Stimulated activated CD4-positive, alpha-beta T cell treated with anti-CD3 and anti-CD28 coated beads, Interleukin-12 subunit alpha, Interleukin-12 subunit beta, amount 100 ng/mL, for 24 hours (primary cell): ENCODE data around the gene TTC8.
"Not testable (repeated sequence)": the region's sequence is repeated elsewhere in the genome, so short reads cannot be mapped to it uniquely, and the experiment has no call there.

Experiments
- DNase-seq, 2 experiments: peaks; one replicate each; pipeline ENCODE4 v3.0.0-alpha.2; 2020; ENCODE audit warnings: low read depth in 2 of 2

The TTC8 gene

DNA sequence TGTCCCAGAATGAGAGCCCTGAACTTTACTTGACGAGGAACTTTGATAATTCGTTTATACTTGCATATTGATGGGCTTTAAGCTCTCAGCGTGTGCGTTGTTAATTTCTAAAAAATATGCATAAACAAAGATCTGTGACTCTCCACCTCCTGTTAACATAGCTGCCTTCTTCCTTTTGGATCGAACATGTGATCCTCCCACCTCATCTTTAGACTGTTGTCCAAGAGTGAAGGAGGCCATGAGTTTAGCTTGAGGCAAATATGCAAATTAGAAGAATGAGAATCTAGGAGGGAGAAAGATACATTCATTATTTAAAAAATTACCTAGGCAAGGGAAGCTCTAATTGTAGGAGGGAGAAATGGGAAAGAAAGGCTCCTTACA lies 617 bp downstream of the TTC8 start:
- DNase-seq, result no peak

DNA sequence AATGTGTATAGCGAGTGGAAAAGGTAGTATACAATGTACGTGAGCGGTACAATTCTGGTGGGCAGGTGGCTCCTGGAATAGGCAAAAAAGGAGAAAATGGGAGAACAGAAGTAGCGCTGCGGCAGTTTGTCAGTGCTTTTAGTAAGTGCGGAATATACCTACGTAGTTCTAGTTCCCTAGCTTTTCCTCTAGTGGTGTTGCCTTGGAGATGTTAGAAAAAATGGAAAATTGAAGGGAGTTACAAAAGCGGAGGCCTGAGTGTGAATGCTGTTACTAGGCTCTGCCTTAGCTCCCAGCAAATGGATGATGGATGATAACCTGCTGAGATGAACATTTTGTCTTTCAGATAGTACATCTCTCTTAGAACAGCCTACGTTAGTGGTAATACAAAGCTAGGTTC lies 1.1 kb downstream of the TTC8 start:
- DNase-seq, result no peak

DNA sequence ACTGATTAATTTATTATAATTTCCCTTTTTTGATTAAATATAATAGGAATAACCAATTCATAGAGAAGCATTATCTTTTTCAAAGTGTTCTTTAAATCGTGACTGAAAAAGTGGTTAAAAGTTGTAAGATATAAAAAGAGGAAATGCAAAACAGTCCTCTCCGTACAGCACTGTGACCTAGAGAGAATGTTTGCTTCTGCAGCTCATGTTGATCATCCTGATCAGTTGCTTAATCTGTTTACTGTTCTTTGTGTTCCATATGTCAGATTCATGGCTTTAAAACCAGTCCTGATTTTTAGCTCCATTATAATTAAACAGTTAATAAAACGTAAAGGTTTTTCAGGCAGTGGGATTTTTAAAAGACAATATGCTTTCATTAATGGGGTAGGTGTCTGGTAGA lies 4.7 kb downstream of the TTC8 start:
- DNase-seq, result no peak

DNA sequence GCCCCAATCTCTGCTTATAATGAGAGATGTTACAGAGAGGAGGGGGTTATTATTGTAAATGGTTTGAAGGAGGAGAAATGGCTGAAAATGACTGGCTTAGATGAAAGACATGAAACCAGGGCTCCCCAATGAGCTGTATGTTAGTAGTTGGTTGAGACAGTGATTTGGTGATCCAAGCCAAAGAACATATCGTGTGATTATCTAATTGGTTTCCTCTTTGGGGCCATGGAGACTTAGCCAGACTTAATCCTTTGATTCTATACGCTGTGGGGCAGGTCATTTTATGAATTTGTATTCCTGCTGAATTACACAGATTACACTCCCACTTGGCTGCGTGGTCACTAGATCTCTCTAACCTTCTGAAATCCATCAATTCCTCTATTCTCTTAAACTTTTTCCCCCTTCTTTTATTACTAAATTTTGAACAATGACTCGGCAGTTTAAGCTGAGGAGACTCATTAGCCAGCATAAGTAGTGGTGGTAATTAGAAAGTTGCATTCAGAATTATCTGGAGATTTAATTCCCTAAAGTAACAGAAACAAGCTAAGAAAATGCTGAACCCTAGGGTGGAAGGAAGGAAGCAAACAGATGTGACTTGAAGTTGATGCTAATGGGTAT lies 5.3 kb downstream of the TTC8 start:
- DNase-seq, result no peak

DNA sequence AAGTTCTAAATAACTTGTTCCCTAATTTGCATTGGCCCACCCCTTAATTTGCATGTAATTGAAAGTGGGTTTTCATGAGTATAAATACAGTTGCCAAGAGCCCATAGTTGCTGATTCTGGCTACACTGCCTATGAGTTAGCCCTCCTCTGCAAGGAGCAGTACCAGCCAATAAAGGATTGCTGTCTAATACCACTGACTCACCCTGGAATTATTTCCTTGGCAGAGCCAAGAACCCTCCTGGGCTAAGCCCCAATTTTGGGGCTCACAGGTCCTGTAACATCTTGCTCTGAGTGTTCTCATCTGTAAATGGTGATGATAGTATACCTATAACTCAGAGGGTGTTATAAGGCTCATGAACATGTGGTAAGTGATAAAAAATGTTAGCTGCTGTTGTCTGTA lies 6.8 kb downstream of the TTC8 start:
- no peak for DNase-seq

DNA sequence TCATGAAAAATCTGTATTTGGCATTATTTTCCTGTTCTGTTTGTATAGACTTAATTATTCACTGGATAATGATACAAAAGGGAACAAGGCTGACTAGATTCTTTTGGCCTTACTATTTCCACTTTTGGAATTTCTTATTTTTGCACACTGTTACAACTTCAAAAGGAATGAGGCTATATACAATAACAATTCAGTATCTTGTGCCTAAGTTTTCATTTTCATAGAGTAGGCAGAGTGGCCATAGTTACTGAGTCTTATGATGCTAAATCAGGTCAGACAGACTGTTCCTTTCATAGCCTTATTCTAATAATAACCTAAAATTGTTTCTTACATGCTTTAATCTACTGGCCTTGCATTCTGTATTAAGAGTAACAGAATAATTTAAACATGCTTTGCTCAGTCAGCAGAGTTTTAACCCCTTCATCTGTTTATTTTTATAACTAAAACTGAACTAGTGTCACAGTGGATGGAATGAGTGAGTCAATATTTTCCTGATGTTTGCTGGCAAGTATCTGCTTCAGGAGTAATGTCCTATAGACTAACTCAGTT lies 10.5 kb downstream of the TTC8 start:
- no peak for DNase-seq

DNA sequence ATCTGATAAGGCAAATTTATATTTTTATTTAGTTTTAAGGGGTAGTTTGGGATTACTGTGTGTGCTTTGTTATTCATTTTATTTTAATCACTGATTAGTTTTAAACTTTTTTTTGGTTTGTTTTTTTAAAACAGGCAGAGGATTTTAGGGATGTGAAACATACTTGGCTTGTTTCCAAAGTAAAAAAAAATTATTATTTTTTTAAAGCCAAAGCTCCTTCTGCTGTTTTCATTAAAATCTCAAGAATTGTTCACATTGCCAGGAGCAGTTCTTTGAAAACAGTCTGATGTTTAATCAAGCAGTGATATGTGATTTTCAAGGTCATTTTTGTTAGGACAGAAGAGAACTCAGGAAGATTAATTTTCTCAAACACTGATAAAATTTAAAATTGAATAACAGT lies 11.2 kb downstream of the TTC8 start:
- DNase-seq, result no peak

DNA sequence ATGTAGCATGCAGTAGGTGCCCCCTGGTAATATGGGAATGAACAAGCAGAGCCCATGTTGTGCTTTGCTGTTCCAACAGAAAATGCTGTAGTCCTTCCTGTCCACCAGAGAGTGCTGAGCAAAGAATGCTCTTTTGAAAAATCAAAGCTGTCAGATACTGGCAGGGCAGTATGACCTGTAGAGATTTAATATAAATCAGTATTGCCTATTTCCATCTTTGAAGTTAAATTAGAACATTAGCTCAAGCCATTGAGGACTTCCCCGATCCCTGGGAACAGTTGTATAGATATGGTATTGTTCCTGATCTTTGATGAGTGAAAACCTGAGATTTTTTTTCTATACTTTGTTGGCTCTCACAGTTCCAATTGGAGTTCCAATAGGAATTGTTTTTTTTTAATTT lies 13.0 kb downstream of the TTC8 start:
- no peak for DNase-seq

DNA sequence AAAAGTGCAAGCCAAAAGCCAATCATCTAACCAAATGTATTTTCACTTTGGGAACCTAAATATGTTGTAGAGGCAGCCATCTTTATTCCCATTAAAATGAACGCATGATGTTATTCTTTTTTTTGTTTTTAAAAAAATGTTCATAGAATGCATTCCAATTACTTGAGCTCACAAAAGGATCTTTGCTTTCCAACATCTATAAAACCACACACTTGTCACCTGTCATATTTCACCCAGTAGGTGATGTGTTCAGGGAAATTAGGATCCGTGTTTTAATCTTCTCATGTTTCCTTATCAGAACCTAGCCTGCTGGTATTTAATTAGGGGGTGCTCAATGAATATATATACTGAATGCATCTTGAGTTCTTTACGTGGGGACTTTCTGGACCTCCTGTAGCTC lies 13.6 kb downstream of the TTC8 start:
- no peak for DNase-seq

DNA sequence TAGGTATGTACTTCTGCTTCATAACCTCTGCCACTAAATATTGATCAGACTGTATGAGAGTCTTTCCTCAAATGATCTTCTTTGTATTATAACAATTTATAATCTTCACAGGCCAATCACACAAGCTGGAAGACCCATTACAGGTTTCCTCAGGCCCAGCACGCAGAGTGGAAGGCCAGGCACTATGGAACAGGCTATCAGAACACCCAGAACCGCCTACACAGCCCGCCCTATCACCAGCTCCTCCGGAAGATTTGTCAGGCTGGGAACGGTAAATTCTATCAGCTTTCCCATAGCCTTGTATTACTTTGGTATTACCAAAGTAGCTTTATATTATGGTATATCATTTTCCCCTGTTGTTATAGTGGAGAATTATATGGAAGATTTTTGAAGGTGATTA lies 16.5 kb downstream of the TTC8 start:
- DNase-seq, result no peak

DNA sequence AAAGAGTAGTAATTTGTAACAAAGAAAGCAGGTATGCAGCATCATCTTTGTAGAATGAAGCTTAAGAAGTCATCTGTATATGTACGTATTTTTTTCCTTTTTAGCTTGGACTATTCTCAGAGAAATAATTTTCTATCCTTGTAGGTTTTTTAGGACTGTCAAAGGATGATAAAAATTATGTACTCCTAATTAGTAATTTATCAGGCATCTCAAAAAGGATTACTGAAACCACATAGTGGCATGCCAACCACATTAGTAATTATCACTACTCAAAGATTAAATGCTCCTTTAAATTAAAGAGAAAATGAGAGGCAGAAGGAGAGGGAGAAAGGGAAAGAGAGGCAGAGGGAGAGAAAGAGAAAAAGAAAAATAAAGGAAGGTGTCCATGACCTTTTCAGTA lies 17.3 kb downstream of the TTC8 start:
- no peak for DNase-seq

DNA sequence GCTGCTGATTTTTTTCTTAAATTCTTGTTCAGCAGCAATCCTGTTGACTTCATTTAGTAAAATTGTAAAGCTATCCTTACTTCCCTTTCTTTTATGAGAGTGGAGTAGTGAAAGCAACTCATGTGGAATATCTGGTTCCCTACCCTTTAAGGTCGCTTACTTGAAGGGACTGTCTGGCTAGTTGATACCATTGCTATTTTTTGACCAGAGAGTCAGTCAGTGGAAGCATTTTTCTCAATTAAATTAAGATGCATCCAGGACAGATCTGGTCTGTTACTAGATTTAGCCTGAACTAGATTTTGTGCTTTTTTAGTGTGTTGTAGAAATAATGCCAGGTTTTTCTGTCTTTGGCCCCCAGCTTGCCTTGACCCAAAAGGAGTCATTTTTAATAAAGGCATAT lies 18.0 kb downstream of the TTC8 start:
- DNase-seq, result no peak

DNA sequence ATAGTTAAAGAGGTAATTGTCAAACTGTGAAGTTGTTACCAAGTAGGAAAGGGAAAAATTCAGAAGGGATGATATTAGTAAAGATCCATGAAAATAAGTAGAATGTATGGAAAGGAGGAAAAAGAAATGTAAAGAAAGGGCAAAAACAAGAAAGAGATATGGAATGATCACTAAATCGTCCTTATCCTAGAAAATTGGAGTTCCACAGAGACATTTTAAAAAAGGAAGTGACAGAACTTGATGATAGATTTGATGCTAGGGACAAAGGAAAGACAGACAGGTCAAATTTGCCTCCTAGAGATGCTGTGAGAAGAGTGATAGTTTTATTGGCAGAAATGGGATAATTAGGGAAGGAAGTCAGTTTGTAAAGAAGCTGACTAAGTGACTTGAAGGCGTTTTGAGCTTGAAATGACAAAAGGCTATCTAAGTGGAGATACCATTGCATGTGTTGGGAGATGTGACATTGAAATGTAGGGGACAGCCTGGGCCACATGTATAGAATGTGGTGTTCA lies 20.6 kb downstream of the TTC8 start:
- DNase-seq, result no peak

DNA sequence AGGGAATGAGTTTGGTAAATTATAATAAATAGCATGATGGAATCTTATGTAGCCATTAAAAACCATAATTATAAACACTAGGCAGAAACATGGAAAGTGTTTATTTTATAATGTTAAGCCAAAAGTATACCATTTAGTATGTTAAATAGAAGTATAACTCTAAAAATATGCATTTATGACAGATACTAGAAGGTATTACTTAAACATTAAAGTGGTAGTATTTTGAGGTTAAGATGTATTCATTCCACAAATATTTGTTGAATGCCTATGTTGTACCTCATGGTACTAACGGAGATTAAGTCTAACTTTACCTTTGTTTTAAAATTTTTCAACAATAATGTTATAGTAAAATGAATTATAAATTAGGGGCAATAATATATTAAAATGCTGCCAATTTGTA lies 24.1 kb downstream of the TTC8 start:
- no peak for DNase-seq

DNA sequence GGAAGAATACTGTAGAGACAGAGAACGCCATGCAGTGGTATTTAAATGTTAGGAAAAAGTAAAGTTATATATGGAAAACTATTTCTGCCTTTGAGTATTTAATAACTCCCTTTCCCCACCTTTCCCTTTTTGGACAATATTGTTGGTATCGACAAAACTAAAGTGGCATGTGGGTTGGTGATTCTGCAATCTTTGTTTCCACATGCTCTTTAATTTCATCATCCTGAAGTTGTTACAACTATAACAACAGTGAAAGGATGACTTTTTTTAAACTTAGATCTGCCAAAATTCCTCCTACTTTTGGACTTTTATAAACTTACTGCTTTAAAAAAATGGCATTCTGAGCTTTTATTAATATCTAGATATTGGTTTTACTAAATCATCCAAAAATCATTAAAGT lies 25.3 kb downstream of the TTC8 start:
- DNase-seq, result no peak

DNA sequence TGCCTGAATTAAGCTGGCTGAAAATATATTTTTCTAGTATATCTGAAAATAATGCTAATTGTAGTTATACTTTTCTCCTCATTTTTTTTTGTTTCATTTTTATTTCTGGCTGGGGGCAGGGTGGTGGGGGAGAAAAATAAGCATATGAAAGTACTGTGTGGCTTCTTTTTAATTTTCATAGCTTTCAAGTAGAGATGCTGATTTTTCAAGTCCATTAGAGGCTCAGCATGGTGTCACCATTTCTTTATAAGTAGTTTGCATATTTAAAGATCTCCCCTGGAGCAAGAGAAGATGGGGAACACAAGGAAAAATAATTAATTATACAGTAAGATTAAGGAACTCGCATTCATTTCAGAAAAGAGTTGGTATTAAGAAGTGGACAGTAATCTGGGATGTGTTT lies 27.1 kb downstream of the TTC8 start:
- no peak for DNase-seq

DNA sequence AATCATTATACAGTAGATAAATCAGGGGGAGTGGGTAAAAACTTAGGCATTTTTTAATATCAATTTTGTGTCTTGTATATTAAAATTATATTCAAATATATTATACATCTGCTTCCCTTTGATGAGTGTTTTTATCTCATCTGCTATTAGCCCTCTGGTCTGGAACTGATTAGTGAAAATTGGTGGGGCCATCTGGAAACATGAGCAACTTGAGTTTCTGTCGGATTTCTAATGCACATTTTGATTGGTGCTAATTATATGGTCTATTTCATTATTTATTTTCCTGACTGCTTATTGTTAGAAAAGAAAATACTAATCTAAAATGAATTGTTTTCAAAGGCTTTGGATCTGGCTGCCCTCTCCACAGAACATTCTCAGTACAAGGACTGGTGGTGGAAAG lies 28.2 kb downstream of the TTC8 start:
- no peak for DNase-seq

DNA sequence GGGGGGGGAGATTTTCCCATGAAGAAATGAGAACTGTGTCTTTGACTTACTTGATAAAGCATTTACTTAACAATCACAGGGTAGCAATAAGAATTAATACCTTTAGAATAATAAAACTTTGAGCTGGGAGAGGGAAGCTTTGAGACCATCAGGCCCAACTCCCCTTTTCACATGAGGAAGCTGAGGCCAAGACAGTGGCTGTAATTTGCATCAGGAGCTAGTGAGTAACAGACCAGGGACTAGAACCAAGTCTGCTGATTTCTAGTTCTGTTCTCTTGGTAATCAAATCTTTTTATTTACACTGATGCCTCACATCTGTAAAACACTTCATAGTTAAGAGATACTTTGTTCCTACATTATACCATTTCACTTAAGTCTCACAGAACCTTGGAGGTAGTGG lies 28.7 kb downstream of the TTC8 start:
- DNase-seq, result no peak

DNA sequence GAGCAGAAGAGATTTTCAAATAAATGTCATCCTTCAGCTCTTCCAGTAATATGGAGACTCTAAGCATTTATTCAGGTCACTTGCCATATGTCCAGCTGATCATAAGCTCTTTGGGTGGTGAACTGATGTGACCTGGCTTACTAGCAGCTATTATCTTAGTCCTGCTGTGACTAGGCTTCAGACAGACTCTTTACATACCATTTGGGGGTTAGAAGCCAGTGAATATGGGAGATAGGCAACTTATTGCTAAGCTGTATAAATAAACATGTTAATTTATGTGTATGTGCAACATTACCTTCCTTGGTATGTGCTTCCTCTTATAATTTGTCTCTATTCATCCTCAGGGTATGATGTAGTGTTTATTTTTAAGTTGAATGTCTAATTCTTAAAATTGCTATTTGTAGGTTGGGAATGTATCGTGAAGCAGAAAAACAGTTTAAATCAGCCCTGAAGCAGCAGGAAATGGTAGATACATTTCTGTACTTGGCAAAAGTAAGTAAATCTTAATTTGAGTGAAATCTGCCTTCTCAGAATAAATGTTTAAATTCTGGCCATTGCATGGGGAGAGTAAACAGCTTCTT lies 32.4 kb downstream of the TTC8 start:
- no peak for DNase-seq

DNA sequence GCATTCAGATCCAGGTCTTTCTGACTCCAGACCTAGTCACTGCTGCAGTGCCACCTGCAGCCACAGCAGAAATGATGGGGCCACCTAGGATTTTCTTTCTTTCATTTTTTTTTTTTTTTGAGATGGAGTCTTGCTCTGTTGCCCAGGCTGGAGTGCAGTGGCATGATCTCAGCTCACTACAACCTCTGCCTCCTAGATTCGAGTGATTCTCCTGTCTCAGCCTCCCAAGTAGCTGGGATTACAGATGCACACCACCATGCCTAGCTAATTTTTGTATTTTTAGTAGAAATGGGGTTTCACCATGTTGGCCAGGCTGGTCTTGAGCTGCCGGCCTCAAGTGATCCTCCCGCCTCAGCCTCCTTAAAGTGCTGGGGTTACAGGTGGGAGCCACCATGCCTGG lies 33.4 kb downstream of the TTC8 start:
- DNase-seq, result not testable (repeated sequence)

DNA sequence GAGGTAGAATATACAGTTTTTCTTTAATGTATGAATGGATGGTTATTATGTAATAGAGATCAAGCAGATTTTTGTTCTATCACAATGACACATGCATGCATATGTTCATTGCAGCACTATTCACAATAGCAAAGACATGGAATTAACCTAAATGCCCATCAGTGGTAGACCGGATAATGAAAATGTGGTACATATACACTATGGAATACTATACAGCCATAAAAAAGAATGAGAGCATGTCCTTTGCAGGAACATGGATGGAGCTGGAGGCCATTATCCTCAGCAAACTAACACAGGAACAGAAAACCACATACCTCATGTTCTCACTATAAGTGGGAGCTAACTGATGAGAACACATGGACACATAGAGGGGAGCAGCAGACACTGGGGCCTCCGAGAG lies 34.7 kb downstream of the TTC8 start:
- not testable (repeated sequence) for DNase-seq

DNA sequence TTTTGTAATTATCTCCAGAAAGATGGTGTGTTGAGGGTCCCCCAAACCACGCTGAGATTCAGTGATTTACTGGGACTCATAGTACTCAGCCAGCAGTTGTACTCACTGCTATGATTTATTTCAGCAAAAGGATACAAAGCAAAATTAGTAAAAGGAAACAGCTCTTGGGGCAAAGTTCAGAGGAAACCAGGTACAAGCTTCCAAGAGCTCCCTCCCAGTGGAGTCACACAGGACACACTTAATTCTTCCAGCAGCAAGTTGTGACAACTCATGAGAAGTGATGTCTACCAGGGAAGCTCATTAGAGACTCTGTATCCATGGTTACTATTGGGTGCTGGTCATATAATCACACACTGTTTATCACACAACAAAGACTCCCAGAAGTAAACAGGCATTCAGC lies 38.7 kb downstream of the TTC8 start:
- DNase-seq, result no peak

DNA sequence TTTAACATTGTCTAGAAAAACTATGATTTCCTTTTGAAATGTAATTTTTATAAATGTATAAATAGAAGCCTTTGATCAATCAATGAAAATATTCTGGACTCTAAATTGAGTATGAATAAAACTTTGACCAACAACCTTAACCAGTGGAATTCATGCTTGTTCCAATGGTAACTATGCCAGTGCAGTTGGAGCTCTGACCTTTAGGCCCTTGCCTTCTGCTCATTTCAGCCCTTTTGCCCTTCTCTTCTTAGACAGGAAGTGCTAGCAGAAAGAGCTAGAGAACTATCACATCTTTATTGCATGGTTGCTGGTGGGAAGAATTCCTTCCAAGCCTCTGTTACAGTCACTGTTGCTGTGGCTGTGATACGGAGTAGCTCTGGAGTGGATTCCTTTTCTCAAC lies 39.7 kb downstream of the TTC8 start:
- no peak for DNase-seq

DNA sequence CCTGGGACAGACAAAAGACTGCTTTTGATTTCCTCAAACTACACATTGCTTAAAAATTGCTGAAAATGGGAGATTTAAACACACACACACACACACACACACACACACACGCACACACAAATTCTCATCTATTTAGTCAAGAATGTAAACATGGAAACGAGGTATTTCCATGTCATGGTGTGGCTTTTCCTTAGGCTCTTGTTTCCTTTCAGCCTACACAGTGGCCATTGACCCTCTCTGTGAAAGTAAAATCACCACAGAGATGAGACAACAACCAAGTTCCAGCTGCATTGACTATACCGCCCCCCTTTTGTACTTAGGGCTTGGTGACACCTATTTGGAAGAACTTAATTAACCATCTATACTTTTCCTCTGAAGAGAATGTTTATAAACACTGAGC lies 41.9 kb downstream of the TTC8 start:
- no peak for DNase-seq
